Cardiac septum (tissue), 1 donor: ENCODE measurements around the gene SMARCA5. TPM values are rescaled to one million over a fixed set of nuclear protein-coding genes. Genes with fewer than 3 reads are reported as not detected.

Experiments
- DNase-seq: peaks from one replicate; pipeline ENCODE4 v3.0.0-alpha.2; 2020; ENCODE audit warnings: low spot score
- intact Hi-C: fragments of 100-400 bp; cut with DNase I; formaldehyde crosslinking; loops from one replicate; pipeline ENCODE4 v1.14.0; 2022
- total RNA-seq: library from RNA; stranded (reverse); fragmentation: NEBNext Ultra II Directional; extraction: Animal tissue kit (Norgen Biotek cat#: 25700); gene quantifications from one replicate; pipeline ENCODE4 v1.2.1, GENCODE V29; 2021
- donor health status: DM: no; HTN: no; CAD: no.

Gene SMARCA5
- total RNA-seq, 1 donor from 2014 or later, result 37.7 TPM

GRCh38 chr4:143599827-143600226, 86.3 kb downstream of the SMARCA5 start:
- intact Hi-C loops, result no loop called here

GRCh38 chr4:143606480-143606879, 93.0 kb downstream of the SMARCA5 start:
- intact Hi-C loops, result no loop called here
- DNase-seq, result no peak

More at GRCh38 chr4:143599827-143600226, 86.3 kb downstream of the SMARCA5 start:
- no peak for DNase-seq

Other genes with a start within 250 kb of the SMARCA5 start
- gene GAB1, start 176.8 kb upstream of the SMARCA5 start, total RNA-seq, result 90.8 TPM
- gene FREM3, start 187.0 kb downstream of the SMARCA5 start, total RNA-seq, result not detected